Stimulated activated CD8-positive, alpha-beta memory T cell treated with anti-CD3 and anti-CD28 coated beads, Interleukin-7, amount 100 ng/mL, for 4 hours (primary cell): ENCODE data around the gene TRIM8.
"Not testable (repeated sequence)": the region's sequence is repeated elsewhere in the genome, so short reads cannot be mapped to it uniquely, and the experiment has no call there.

ENCODE experiments used
- DNase-seq, 2 donors: peaks; one replicate each; pipeline ENCODE4 v3.0.0-alpha.2; 2020; ENCODE audit warnings: low read depth in 2 of 2

Gene TRIM8

GRCh38 chr10:102649797-102650654 is 5.7 kb downstream of the TRIM8 start:
- DNase-seq = no peak

- DNase-seq = no peak
Observed at GRCh38 chr10:102650655-102651454, 6.6 kb downstream of the TRIM8 start.

- no peak for DNase-seq
Observed at GRCh38 chr10:102651455-102652169, 7.3 kb downstream of the TRIM8 start.

GRCh38 chr10:102652170-102652916 is 8.1 kb downstream of the TRIM8 start:
- no peak for DNase-seq

- DNase-seq = no peak
Observed at GRCh38 chr10:102653060-102653459, 8.8 kb downstream of the TRIM8 start.

GRCh38 chr10:102654566-102654965 is 10.3 kb downstream of the TRIM8 start:
- DNase-seq = no peak

- DNase-seq = no peak
Observed at GRCh38 chr10:102654969-102655368, 10.7 kb downstream of the TRIM8 start.

- no peak for DNase-seq
Observed at GRCh38 chr10:102656026-102656425, 11.7 kb downstream of the TRIM8 start.

- no peak for DNase-seq
Observed at GRCh38 chr10:102656791-102657371, 12.6 kb downstream of the TRIM8 start.

- DNase-seq = no peak
Observed at GRCh38 chr10:102657451-102657850, 13.2 kb downstream of the TRIM8 start.

- DNase-seq = no peak
Observed at GRCh38 chr10:102657984-102658724, 13.9 kb downstream of the TRIM8 start.

- no peak for DNase-seq
Observed at GRCh38 chr10:102658802-102659201, 14.5 kb downstream of the TRIM8 start.

- DNase-seq = peak; percentile 15 to 61
Observed at GRCh38 chr10:102660888-102661657, 16.8 kb downstream of the TRIM8 start.

- DNase-seq = no peak
Observed at GRCh38 chr10:102661658-102662028, 17.4 kb downstream of the TRIM8 start.

- DNase-seq = no peak
Observed at GRCh38 chr10:102665904-102666509, 21.7 kb downstream of the TRIM8 start.

- DNase-seq = not testable (repeated sequence)
Observed at GRCh38 chr10:102667411-102667810, 23.1 kb downstream of the TRIM8 start.

- DNase-seq = no peak
Observed at GRCh38 chr10:102668326-102669107, 24.2 kb downstream of the TRIM8 start.
